Smooth muscle cell (in vitro differentiated cells): Measurements from ENCODE around the gene C6orf136. TPM values are rescaled to one million over a fixed set of nuclear protein-coding genes. Genes with fewer than 3 reads are reported as not detected.

Source experiments
- DNase-seq: peaks from one replicate; lab custom pipeline; 2025; ENCODE audit not compliant: unreplicated experiment; lab: John Stamatoyannopoulos, UW
- H2AFZ ChIP-seq: fragments of 200-600 bp; sonication (generic); 2 replicates; pipeline ENCODE4 v1.6.0; 2016; ENCODE audit warnings: antibody characterized with exemption, low read depth, mild to moderate bottlenecking
- H3F3A ChIP-seq: fragments of 200-600 bp; sonication (generic); 2 replicates; pipeline ENCODE4 v1.6.0; 2017; ENCODE audit warnings: antibody characterized with exemption, low read depth
- H3K27ac ChIP-seq: fragments of 200-600 bp; sonication (generic); 2 replicates; pipeline ENCODE4 v1.5.1; 2016; ENCODE audit warnings: low read depth, mild to moderate bottlenecking
- H3K27me3 ChIP-seq: fragments of 200-600 bp; sonication (generic); 2 replicates; pipeline ENCODE4 v1.6.1; 2016; ENCODE audit warnings: low read depth, mild to moderate bottlenecking
- H3K36me3 ChIP-seq: fragments of 200-600 bp; sonication (generic); 2 replicates; pipeline ENCODE4 v1.5.1; 2016; ENCODE audit warnings: low read depth
- H3K4me1 ChIP-seq: fragments of 200-600 bp; sonication (generic); 2 replicates; pipeline ENCODE4 v1.5.1; 2016; ENCODE audit warnings: low read depth
- H3K4me2 ChIP-seq: fragments of 200-600 bp; sonication (generic); 2 replicates; pipeline ENCODE4 v1.6.0; 2016; ENCODE audit warnings: mild to moderate bottlenecking
- H3K4me3 ChIP-seq: fragments of 200-600 bp; sonication (generic); 2 replicates; pipeline ENCODE4 v1.5.1; 2016; ENCODE audit warnings: mild to moderate bottlenecking
- H3K79me2 ChIP-seq: fragments of 200-600 bp; sonication (generic); 2 replicates; pipeline ENCODE4 v1.6.0; 2016; ENCODE audit warnings: low read depth, mild to moderate bottlenecking
- H3K9ac ChIP-seq: fragments of 200-600 bp; sonication (generic); 2 replicates; pipeline ENCODE4 v1.6.0; 2016; ENCODE audit warnings: low read depth
- H3K9me3 ChIP-seq: fragments of 200-600 bp; sonication (generic); replicated peaks from 2 replicates; pipeline ENCODE4 v1.5.1; 2016; ENCODE audit warnings: low read depth
- H4K20me1 ChIP-seq: fragments of 200-600 bp; sonication (generic); 2 replicates; pipeline ENCODE4 v1.6.0; 2016; ENCODE audit warnings: low read depth
- WGBS: methylation state at CpG from one replicate; pipeline ENCODE4 v1.1.7; 2016; ENCODE audit warnings: low lambda C conversion rate; 5-methylcytosine and 5-hydroxymethylcytosine counted together
- polyA plus RNA-seq: library from polyadenylated mRNA; unstranded; fragments of >200 nt; fragmentation: Nextera tagmentation; extraction: Ambion mirVana; gene quantifications from 2 replicates; pipeline ENCODE4 v1.2.1, GENCODE V29; 2016
- total RNA-seq: library from RNA; depleted of rRNA; stranded (reverse); fragments of >200 nt; gene quantifications from 2 replicates; pipeline ENCODE4 v1.2.3, GENCODE V29; 2014
- TF ChIP-seq, protein P1 (sequence below): fragments of 200-600 bp; sonication (generic); IDR thresholded peaks from 2 replicates; pipeline ENCODE4 v1.5.1; 2017; ENCODE audit warnings: borderline replicate concordance, mild to moderate bottlenecking, antibody characterized with exemption; ENCODE audit not compliant: insufficient read depth, poor library complexity, severe bottlenecking

Gene C6orf136
- total and polyA plus RNA-seq, 2 experiments from 2014 or later: 1.8 to 5.3 TPM

GRCh38 chr6:30678964-30679726 lies 32.2 kb downstream of the C6orf136 start:
- Histone ChIP-seq H3K27me3 (no peaks in the 10 kb centered on the region), H3K4me2 (peak overlapping the region; percentile 93), H3K27ac (peak overlapping the region; percentile 50), H3K36me3 (no peaks in the 10 kb centered on the region), H3K9ac (no peak overlapping the region), H4K20me1 (peaks cover 82% of the 10 kb centered on the region), H3K4me3 (no peak overlapping the region), H3K4me1 (peaks cover 42% of the 10 kb centered on the region), H3K79me2 (peaks cover 61% of the 10 kb centered on the region), H3F3A (peaks cover 31% of the 10 kb centered on the region), H2AFZ (no peak overlapping the region), H3K9me3 (no peaks in the 10 kb centered on the region)
- TF ChIP-seq, protein P1, sequence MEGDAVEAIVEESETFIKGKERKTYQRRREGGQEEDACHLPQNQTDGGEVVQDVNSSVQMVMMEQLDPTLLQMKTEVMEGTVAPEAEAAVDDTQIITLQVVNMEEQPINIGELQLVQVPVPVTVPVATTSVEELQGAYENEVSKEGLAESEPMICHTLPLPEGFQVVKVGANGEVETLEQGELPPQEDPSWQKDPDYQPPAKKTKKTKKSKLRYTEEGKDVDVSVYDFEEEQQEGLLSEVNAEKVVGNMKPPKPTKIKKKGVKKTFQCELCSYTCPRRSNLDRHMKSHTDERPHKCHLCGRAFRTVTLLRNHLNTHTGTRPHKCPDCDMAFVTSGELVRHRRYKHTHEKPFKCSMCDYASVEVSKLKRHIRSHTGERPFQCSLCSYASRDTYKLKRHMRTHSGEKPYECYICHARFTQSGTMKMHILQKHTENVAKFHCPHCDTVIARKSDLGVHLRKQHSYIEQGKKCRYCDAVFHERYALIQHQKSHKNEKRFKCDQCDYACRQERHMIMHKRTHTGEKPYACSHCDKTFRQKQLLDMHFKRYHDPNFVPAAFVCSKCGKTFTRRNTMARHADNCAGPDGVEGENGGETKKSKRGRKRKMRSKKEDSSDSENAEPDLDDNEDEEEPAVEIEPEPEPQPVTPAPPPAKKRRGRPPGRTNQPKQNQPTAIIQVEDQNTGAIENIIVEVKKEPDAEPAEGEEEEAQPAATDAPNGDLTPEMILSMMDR: peak; percentile 94
- DNase-seq: peak; percentile 66
- 23% methylated on average over 23 of the region's 31 CpGs for WGBS

GRCh38 chr6:30679765-30680535 lies 33.0 kb downstream of the C6orf136 start:
- H2AFZ ChIP-seq: no peak overlapping the region
- H3K27ac ChIP-seq: peak overlapping the region; percentile 50
- peak overlapping the region; percentile 93 for H3K4me2 ChIP-seq
- H3K27me3 ChIP-seq: no peaks in the 10 kb centered on the region
- no peak overlapping the region for H3K9ac ChIP-seq
- H3F3A ChIP-seq: peaks cover 37% of the 10 kb centered on the region
- no peaks in the 10 kb centered on the region for H3K9me3 ChIP-seq
- no peak for DNase-seq
- TF ChIP-seq, protein P1: no peak
- no peak overlapping the region for H3K4me3 ChIP-seq
- 78% methylated on average over 7 of the region's 7 CpGs for WGBS
- no peaks in the 10 kb centered on the region for H3K36me3 ChIP-seq
- H3K79me2 ChIP-seq: peaks cover 69% of the 10 kb centered on the region
- peaks cover 48% of the 10 kb centered on the region for H3K4me1 ChIP-seq
- H4K20me1 ChIP-seq: peaks cover 88% of the 10 kb centered on the region

DNA sequence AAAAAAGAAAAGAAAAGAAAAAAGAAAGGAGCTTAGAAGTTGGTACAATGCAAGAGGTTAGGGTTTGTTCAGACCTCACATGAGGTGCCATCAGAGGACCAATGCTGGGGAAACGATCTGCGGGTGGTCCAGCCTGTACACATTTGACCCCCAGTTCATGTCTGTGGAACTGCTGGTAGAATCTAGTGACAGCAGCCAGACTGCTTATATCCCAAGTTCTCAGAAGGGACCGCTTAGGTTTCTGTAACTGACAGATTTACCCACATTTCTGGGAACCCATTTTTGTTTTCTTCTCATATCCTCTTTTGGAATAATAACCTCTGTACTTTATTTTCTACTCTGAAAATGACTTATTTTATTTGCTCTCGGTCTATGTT lies 34.8 kb downstream of the C6orf136 start:
- Histone ChIP-seq H4K20me1 (peaks cover 90% of the 10 kb centered on the region), H3K79me2 (peaks cover 87% of the 10 kb centered on the region)
- WGBS: 48% methylated on average over 4 of the region's 4 CpGs

More for the DNA sequence above, 34.8 kb downstream of the C6orf136 start:
- DNase-seq: no peak
- Histone ChIP-seq H3K9ac (peak overlapping the region; percentile 57), H2AFZ (no peak overlapping the region), H3K4me2 (peak overlapping the region; percentile 93), H3K4me1 (peaks cover 51% of the 10 kb centered on the region), H3F3A (peaks cover 44% of the 10 kb centered on the region), H3K9me3 (no peaks in the 10 kb centered on the region), H3K27me3 (no peaks in the 10 kb centered on the region), H3K4me3 (peak overlapping the region; percentile 78), H3K27ac (peak overlapping the region; percentile 92), H3K36me3 (no peaks in the 10 kb centered on the region)
- TF ChIP-seq, protein P1: no peak
